Esophagus squamous epithelium (tissue), 5 donors: ENCODE measurements around the gene LPAR1. TPM values are rescaled to one million over a fixed set of nuclear protein-coding genes. Genes with fewer than 3 reads are reported as not detected.

Source experiments
- DNase-seq: peaks from one replicate; lab custom pipeline; 2025; lab: John Stamatoyannopoulos, UW
- H3K27ac ChIP-seq, 4 donors: fragments of 200-600 bp; sonication (generic); one replicate each; pipeline ENCODE4 v1.5.1; 2016 to 2019; ENCODE audit warnings: mild to moderate bottlenecking in 1 of 4
- H3K27me3 ChIP-seq, 4 donors: fragments of 200-600 bp; sonication (generic); 1 replicate in 3 of 4; 2 replicates in 1 of 4; pipeline versions ENCODE4 v1.5.1 to v1.6.0; 2017 to 2021; ENCODE audit warnings: antibody characterized with exemption in 1 of 4
- H3K36me3 ChIP-seq, 3 donors: fragments of 200-600 bp; sonication (generic); one replicate each; pipeline ENCODE4 v1.5.1; 2016 to 2019
- H3K4me1 ChIP-seq, 3 donors: fragments of 200-600 bp; sonication (generic); one replicate each; pipeline ENCODE4 v1.5.1; 2017 to 2019
- H3K4me3 ChIP-seq, 4 donors: fragments of 200-600 bp; sonication (generic); 1 replicate in 3 of 4; 2 replicates in 1 of 4; pipeline ENCODE4 v1.5.1; 2016 to 2019; ENCODE audit warnings: mild to moderate bottlenecking in 2 of 4, moderate library complexity in 1 of 4
- H3K9me3 ChIP-seq, 3 donors: fragments of 200-600 bp; sonication (generic); one replicate each; pipeline ENCODE4 v1.5.1; 2016 to 2019
- POLR2A ChIP-seq, 4 donors: fragments of 450-650 bp; IDR thresholded peaks; one replicate each; pipeline ENCODE4 v1.6.1; 2017; ENCODE audit warnings: antibody characterized with exemption in 4 of 4, mild to moderate bottlenecking in 4 of 4, moderate library complexity in 3 of 4
- WGBS, 2 donors: methylation state at CpG; one replicate each; pipeline ENCODE4 v1.1.5; 2018; 5-methylcytosine and 5-hydroxymethylcytosine counted together
- intact Hi-C: fragments of 100-400 bp; cut with DNase I; formaldehyde crosslinking; loops from one replicate; pipeline ENCODE4 v1.15.0; 2022
- total RNA-seq, 4 donors: library from RNA; depleted of rRNA; stranded (reverse); fragments of >200 nt; gene quantifications; one replicate each; pipeline ENCODE4 v1.1.0, GENCODE V29; 2016
- TF ChIP-seq, protein P1 (sequence below), 6 experiments: fragments of 450-650 bp in 4 of 6; fragments of 200-600 bp in 2 of 6; sonication (generic) in 2 of 6; IDR thresholded peaks; one replicate each; pipeline ENCODE4 v1.5.1; 2016 to 2019; ENCODE audit warnings: antibody characterized with exemption in 6 of 6, mild to moderate bottlenecking in 4 of 6, moderate library complexity in 4 of 6
- donor health status: DM: yes; HTN: yes; CAD: no.

LPAR1 gene
- total RNA-seq, 4 donors from 2014 or later, result 6.3 to 59.5 (median 14.1) TPM

DNA sequence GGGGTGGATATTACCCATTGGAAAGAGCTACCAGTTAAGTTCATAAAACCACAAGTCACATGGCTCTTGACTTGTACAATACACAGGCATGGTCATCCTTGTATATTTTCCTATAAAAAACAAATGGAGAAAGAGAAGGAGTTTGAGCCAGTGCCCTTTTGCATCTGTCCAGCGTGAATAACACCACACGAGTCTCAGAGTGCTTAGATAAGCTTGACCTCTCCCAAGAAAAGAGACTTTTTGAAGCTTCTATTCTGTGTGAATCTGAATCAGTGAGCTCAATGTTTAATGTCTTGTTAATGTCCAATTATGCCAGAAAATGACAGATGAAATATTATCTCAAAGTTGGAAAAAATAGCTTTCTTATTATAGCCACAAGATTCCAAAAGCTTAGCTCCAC is 30.9 kb upstream of the LPAR1 start:
- H3K27ac ChIP-seq, result peak overlapping the region in 3 of 4 donors; percentile 39 to 73 (median 56)
- intact Hi-C loops, result no loop called here
- WGBS, 2 donors, result 65 to 78% methylated on average over 2 of the region's 2 CpGs

DNA sequence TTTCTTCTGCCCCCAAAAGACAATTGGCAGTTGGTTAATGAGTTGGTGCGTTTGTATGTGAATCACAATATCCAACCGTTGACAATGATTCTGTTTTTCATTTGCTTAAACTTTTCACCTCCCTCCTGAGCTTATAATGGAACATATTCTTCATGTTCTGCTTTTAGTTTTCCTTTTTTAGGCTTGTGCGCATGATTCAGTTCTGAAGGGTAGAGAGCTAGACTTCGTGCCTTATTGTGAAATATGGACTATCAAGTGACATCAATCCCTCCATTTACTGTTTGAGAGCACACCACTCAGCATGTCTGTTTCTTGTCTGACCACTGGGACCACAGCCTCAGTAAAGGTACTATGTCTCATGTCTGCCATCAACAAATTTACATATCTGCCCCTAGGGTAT is 30.5 kb upstream of the LPAR1 start:
- 63 to 65% methylated on average over 4 of the region's 4 CpGs for WGBS, 2 donors
- peaks cover 0 to 5% (median 0%) of the 10 kb centered on the region in 3 donors for H3K4me1 ChIP-seq
- no peak for DNase-seq
- peak overlapping the region; percentile 21 to 73 (median 52) for H3K27ac ChIP-seq
- no peaks in the 10 kb centered on the region for H3K36me3 ChIP-seq
- intact Hi-C loops, result no loop called here
- peaks cover 0 to 4% (median 0%) of the 10 kb centered on the region in 4 donors for H3K27me3 ChIP-seq
- H3K9me3 ChIP-seq, result no peaks in the 10 kb centered on the region
- no peak for TF ChIP-seq POLR2A (IDR thresholded peaks at IDR 0.05)
- TF ChIP-seq, protein P1, sequence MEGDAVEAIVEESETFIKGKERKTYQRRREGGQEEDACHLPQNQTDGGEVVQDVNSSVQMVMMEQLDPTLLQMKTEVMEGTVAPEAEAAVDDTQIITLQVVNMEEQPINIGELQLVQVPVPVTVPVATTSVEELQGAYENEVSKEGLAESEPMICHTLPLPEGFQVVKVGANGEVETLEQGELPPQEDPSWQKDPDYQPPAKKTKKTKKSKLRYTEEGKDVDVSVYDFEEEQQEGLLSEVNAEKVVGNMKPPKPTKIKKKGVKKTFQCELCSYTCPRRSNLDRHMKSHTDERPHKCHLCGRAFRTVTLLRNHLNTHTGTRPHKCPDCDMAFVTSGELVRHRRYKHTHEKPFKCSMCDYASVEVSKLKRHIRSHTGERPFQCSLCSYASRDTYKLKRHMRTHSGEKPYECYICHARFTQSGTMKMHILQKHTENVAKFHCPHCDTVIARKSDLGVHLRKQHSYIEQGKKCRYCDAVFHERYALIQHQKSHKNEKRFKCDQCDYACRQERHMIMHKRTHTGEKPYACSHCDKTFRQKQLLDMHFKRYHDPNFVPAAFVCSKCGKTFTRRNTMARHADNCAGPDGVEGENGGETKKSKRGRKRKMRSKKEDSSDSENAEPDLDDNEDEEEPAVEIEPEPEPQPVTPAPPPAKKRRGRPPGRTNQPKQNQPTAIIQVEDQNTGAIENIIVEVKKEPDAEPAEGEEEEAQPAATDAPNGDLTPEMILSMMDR (IDR thresholded peaks at IDR 0.05), result no peak
- no peak overlapping the region for H3K4me3 ChIP-seq

More for the DNA sequence above, 30.9 kb upstream of the LPAR1 start:
- H3K27me3 ChIP-seq, result peaks cover 0 to 4% (median 0%) of the 10 kb centered on the region in 4 donors
- no peak for DNase-seq
- no peak for TF ChIP-seq POLR2A (IDR thresholded peaks at IDR 0.05)
- TF ChIP-seq, protein P1 (IDR thresholded peaks at IDR 0.05), result no peak
- peaks cover 0 to 5% (median 0%) of the 10 kb centered on the region in 3 donors for H3K4me1 ChIP-seq
- H3K4me3 ChIP-seq, result no peak overlapping the region
- H3K9me3 ChIP-seq, result no peaks in the 10 kb centered on the region
- H3K36me3 ChIP-seq, result no peaks in the 10 kb centered on the region

- H3K9me3 ChIP-seq, result no peaks in the 10 kb centered on the region
- H3K4me3 ChIP-seq, result no peak overlapping the region
- peaks cover 0 to 4% (median 0%) of the 10 kb centered on the region in 4 donors for H3K27me3 ChIP-seq
- intact Hi-C loops, result no loop called here
- TF ChIP-seq, protein P1 (IDR thresholded peaks at IDR 0.05), result no peak
- TF ChIP-seq POLR2A (IDR thresholded peaks at IDR 0.05), result no peak
- peaks cover 0 to 5% (median 0%) of the 10 kb centered on the region in 3 donors for H3K4me1 ChIP-seq
- no peak for DNase-seq
- peak overlapping the region; percentile 21 to 73 (median 52) for H3K27ac ChIP-seq
- H3K36me3 ChIP-seq, result no peaks in the 10 kb centered on the region
- 81 to 88% methylated on average over 8 of the region's 8 CpGs for WGBS, 2 donors
These were observed 30.1 kb upstream of the LPAR1 start for GRCh38 chr9:111068383-111068730.

DNA sequence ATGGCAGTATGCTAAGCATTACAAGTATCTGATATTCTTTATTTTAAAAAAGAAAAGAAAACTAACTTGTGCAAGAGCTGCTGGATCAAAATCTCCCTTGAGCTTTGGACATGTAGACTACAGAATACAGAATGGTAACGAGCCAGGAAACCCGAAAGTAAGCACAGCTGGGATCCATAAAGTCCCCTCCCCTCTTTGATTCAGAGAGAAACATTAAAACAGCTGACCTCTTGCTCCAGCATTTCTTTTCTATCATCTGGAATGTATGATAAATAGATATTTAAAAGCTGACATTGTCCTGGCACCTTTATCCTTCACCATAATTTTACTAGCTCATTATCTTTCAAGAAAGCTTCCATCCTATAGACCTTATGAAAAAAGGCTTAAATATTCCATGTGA is 28.2 kb upstream of the LPAR1 start:
- no peak for DNase-seq
- Histone ChIP-seq H3K27me3 (peaks cover 0 to 4% (median 0%) of the 10 kb centered on the region in 4 donors), H3K36me3 (no peaks in the 10 kb centered on the region), H3K4me3 (no peak overlapping the region), H3K4me1 (peaks cover 0 to 5% (median 0%) of the 10 kb centered on the region in 3 donors), H3K9me3 (no peaks in the 10 kb centered on the region), H3K27ac (peak overlapping the region in 2 of 4 donors; percentile 41 to 73)
- TF ChIP-seq, protein P1 (IDR thresholded peaks at IDR 0.05), result no peak
- intact Hi-C loops, result no loop called here
- WGBS, 2 donors, result 43 to 47% methylated on average over 2 of the region's 2 CpGs

DNA sequence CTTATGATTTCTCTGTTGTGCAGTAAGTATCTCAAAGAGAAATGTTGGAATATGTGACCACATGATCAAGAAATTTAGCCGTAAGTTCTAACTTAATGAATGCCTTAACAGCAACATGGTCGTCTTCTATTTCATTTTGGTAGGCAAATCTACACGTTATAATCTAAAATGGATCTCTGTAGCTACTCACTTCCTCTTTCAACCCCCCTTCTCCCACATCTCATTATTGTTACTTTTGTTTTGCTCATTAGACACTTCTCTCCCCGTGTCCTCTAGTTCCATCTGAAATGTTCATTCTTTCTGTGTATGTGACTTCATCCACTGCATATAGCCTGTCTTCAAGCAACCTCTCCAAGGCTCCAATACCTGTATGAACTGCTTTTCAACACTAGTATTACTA is 27.1 kb upstream of the LPAR1 start:
- TF ChIP-seq, protein P1 (IDR thresholded peaks at IDR 0.05), result no peak
- TF ChIP-seq POLR2A (IDR thresholded peaks at IDR 0.05), result no peak
- intact Hi-C loops, result no loop called here
- peak overlapping the region in 1 of 4 donors; percentile 73 for H3K27ac ChIP-seq

More for the DNA sequence above, 27.1 kb upstream of the LPAR1 start:
- Histone ChIP-seq H3K4me1 (peaks cover 0 to 5% (median 0%) of the 10 kb centered on the region in 3 donors), H3K4me3 (no peak overlapping the region), H3K36me3 (no peaks in the 10 kb centered on the region), H3K9me3 (no peaks in the 10 kb centered on the region), H3K27me3 (peaks cover 0 to 4% (median 0%) of the 10 kb centered on the region in 4 donors)
- DNase-seq, result no peak
- 74 to 75% methylated on average over 4 of the region's 4 CpGs for WGBS, 2 donors
